ENCODE data around the gene TMEM190.
"Not testable (repeated sequence)": the region's sequence is repeated elsewhere in the genome, so short reads cannot be mapped to it uniquely, and the experiment has no call there.

The TMEM190 gene

GRCh38 chr19:55376241-55376933, at the start of gene TMEM190:
Gene TMEM190, plus strand, starts transcription at chr19:55376826. Its CDS starts 28 bp downstream, at chr19:55376854.
- Mint-ChIP-seq H3K9me3 (no peaks in the 10 kb centered on the region), H3K4me1 (peaks cover 7% of the 10 kb centered on the region), H3K36me3 (peaks cover 3% of the 10 kb centered on the region), H3K27me3 (peaks cover 24% of the 10 kb centered on the region), H3K4me3 (no peak within 1 kb of the TSS), H3K27ac (no peak within 1 kb of the TSS)
- DNase-seq (ENCODE audit: low spot score in 2 of 2): no peak
- ATAC-seq (ENCODE audit: low read depth): no peak

- DNase-seq (ENCODE audit: low spot score in 2 of 2); H3K4me3 Mint-ChIP-seq; ATAC-seq (ENCODE audit: low read depth); H3K4me1 Mint-ChIP-seq; H3K27ac Mint-ChIP-seq; H3K9me3 Mint-ChIP-seq; H3K36me3 Mint-ChIP-seq: not testable (repeated sequence)
- H3K27me3 Mint-ChIP-seq: peaks cover 16% of the 10 kb centered on the region
Observed at GRCh38 chr19:55328774-55329318, 47.8 kb upstream of the TMEM190 start.

GRCh38 chr19:55329791-55330190, 46.8 kb upstream of the TMEM190 start:
- not testable (repeated sequence) for DNase-seq (ENCODE audit: low spot score in 2 of 2); H3K27ac Mint-ChIP-seq; H3K9me3 Mint-ChIP-seq; H3K4me1 Mint-ChIP-seq; H3K36me3 Mint-ChIP-seq; H3K4me3 Mint-ChIP-seq; ATAC-seq (ENCODE audit: low read depth)
- H3K27me3 Mint-ChIP-seq: peaks cover 15% of the 10 kb centered on the region

GRCh38 chr19:55333870-55334269, 42.8 kb upstream of the TMEM190 start:
- ATAC-seq (ENCODE audit: low read depth) (no peak), DNase-seq (ENCODE audit: low spot score in 2 of 2) (no peak)
- Mint-ChIP-seq H3K27ac (no peak overlapping the region), H3K9me3 (no peaks in the 10 kb centered on the region), H3K4me1 (peaks cover 5% of the 10 kb centered on the region), H3K27me3 (peaks cover 20% of the 10 kb centered on the region), H3K4me3 (no peak overlapping the region), H3K36me3 (no peaks in the 10 kb centered on the region)

GRCh38 chr19:55336101-55336500, 40.5 kb upstream of the TMEM190 start:
- H3K27ac Mint-ChIP-seq: no peak overlapping the region
- peaks cover 18% of the 10 kb centered on the region for H3K4me1 Mint-ChIP-seq
- H3K27me3 Mint-ChIP-seq: peaks cover 22% of the 10 kb centered on the region
- no peak overlapping the region for H3K4me3 Mint-ChIP-seq
- no peaks in the 10 kb centered on the region for H3K36me3 Mint-ChIP-seq
- DNase-seq (ENCODE audit: low spot score in 2 of 2): no peak
- ATAC-seq (ENCODE audit: low read depth): no peak
- no peaks in the 10 kb centered on the region for H3K9me3 Mint-ChIP-seq

DNA sequence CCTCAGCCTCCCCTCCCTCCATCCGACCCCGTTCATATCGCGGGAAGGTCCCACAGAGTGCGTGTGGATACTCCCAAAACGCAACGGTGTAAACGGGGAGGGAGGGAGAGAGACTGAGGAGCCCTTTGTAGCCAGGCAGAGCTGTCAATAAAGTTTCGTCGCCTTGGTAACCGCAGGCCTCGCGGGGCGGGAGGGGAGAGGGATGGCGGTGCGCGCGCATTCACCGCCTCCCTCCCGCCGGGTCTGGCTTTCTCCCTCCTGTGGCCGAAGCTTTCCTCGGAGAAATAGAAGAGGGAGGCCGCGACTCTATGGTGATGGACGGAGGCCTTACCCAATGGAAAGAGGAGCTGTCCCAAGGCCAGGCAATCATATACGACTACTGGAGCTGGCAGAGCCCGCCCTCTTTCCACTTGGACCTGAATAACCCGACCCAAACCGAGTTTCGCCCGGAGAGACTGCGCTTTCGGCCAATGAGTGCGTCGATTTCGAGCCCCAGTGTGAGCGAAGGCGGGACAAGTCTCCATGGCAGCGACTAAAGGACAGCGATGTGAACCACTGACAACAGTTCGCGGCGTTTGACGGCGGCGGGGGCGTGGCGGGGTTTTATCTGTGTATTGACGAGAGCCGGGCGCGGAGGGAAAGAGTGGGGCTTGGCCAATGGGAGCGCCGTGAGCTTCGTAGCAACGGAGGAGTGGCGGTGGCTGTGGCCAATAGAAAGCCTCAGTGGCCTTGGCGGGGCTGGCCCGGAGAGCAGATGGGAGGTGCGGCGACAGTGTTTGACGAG, 37.3 kb upstream of the TMEM190 start, which contains the start of gene KMT5C:
Gene KMT5C (plus strand): TSS at position 772 of the 784 bp plus-strand sequence. CDS start 2,061 bp downstream, outside the sequence.
- DNase-seq (ENCODE audit: low spot score in 2 of 2) (peak; percentile 98 to 100), ATAC-seq (ENCODE audit: low read depth) (peak; percentile 72)
- peaks cover 18% of the 10 kb centered on the region for H3K27me3 Mint-ChIP-seq
- H3K4me3 Mint-ChIP-seq: peak within 1 kb of the TSS; percentile 95
- H3K9me3 Mint-ChIP-seq: no peaks in the 10 kb centered on the region
- H3K27ac Mint-ChIP-seq: peak within 1 kb of the TSS; percentile 98
- peaks cover 3% of the 10 kb centered on the region for H3K36me3 Mint-ChIP-seq
- peaks cover 23% of the 10 kb centered on the region for H3K4me1 Mint-ChIP-seq

- ATAC-seq (ENCODE audit: low read depth) (no peak), DNase-seq (ENCODE audit: low spot score in 2 of 2) (peak; percentile 30 to 49)
- peak overlapping the region; percentile 98 for H3K27ac Mint-ChIP-seq
- peaks cover 3% of the 10 kb centered on the region for H3K36me3 Mint-ChIP-seq
- H3K9me3 Mint-ChIP-seq: no peaks in the 10 kb centered on the region
- H3K4me3 Mint-ChIP-seq: peak overlapping the region; percentile 95
- peaks cover 23% of the 10 kb centered on the region for H3K4me1 Mint-ChIP-seq
- peaks cover 16% of the 10 kb centered on the region for H3K27me3 Mint-ChIP-seq
Observed at GRCh38 chr19:55339889-55340783, 36.5 kb upstream of the TMEM190 start.

DNA sequence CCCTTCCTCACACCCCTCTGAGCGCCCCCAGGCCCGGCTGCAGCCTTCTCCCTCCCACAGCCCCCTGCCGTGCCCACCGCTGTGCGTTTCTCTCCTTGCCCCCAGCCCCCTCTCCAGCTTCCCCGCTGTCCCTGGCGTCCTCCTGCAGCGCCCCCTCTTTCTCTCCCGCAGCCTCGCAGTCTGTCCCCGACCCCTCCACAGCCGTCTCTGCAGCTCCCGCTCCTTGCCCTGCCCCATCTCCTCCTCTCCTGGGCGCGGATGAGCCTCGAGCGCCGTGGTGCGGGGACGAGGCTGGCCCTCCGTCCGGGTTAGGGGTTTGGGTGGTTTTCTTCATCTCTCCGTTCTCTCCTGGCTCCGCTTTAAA, 35.9 kb upstream of the TMEM190 start:
- peak overlapping the region; percentile 98 for H3K27ac Mint-ChIP-seq
- peaks cover 23% of the 10 kb centered on the region for H3K4me1 Mint-ChIP-seq
- peaks cover 3% of the 10 kb centered on the region for H3K36me3 Mint-ChIP-seq
- no peaks in the 10 kb centered on the region for H3K9me3 Mint-ChIP-seq
- peaks cover 16% of the 10 kb centered on the region for H3K27me3 Mint-ChIP-seq
- H3K4me3 Mint-ChIP-seq: peak overlapping the region; percentile 95
- ATAC-seq (ENCODE audit: low read depth) (no peak), DNase-seq (ENCODE audit: low spot score in 2 of 2) (no peak)

DNA sequence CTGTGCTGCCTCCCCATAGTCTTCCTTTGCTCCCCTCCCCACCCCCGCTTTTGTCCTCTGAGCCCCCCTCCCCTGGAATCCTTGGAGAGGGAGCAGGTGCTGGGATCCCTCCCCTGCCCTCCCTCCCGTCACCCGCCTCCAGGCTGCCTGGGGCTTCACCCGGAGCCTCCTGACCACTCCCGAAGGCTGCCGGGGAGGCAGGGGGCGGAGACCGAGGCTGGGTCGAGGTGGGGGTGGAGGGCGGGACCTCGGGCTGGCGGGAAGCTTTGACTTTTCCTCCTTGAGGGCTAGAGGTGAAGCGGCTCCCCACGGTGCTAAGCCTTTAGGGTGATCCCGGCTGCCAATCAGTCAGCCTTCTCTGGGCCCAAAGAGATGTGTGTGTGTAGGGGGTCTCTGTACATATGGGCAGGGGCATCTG, 35.4 kb upstream of the TMEM190 start:
- Mint-ChIP-seq H3K4me3 (peak overlapping the region; percentile 95), H3K9me3 (no peaks in the 10 kb centered on the region), H3K36me3 (peaks cover 3% of the 10 kb centered on the region), H3K27ac (peak overlapping the region; percentile 98), H3K4me1 (peaks cover 23% of the 10 kb centered on the region), H3K27me3 (peaks cover 15% of the 10 kb centered on the region)
- ATAC-seq (ENCODE audit: low read depth) (no peak), DNase-seq (ENCODE audit: low spot score in 2 of 2) (no peak)

DNA sequence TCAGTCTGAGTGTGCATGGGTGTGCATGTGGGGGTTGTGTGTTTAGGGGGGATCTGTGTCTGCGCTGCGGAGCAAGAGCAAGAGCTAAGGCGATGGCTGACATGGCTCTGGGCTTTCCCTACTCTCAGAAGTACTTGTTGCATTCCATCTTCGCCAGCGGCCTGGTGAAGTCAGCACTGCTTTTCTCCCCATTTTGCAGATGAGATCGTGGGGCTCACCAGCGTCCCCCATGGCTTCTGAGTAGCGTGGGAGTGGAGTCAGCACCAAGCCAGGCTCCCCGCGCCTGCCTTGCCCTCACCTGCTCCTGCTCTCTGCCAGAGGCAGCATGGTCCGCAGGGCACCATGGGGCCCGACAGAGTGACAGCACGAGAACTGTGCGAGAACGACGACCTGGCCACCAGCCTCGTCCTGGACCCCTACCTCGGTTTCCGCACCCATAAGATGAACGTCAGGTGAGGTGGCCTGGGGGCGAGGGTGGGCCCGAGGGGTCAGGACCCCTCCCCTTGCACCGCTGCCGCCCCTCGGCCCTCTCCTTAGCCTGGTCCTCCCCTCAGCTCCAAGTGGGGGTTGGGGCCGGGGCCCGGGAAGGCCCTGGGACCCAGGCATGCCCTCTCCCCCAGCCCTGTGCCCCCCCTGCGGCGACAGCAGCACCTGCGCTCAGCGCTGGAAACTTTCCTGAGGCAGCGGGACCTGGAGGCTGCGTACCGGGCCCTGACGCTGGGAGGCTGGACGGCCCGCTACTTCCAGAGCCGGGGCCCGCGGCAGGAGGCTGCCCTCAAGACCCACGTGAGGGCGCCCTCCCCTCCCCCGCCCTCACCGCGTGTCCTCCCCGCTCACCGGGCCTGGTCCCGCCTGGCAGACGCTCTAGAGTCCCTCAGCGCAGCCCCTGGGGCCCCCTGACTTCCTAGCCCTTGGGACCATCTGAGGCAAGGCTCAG, 34.8 kb upstream of the TMEM190 start:
- Mint-ChIP-seq H3K9me3 (no peaks in the 10 kb centered on the region), H3K4me1 (peaks cover 23% of the 10 kb centered on the region), H3K27ac (no peak overlapping the region), H3K4me3 (peak overlapping the region; percentile 14), H3K27me3 (peaks cover 12% of the 10 kb centered on the region), H3K36me3 (peaks cover 3% of the 10 kb centered on the region)
- no peak for ATAC-seq (ENCODE audit: low read depth)
- no peak for DNase-seq (ENCODE audit: low spot score in 2 of 2)

DNA sequence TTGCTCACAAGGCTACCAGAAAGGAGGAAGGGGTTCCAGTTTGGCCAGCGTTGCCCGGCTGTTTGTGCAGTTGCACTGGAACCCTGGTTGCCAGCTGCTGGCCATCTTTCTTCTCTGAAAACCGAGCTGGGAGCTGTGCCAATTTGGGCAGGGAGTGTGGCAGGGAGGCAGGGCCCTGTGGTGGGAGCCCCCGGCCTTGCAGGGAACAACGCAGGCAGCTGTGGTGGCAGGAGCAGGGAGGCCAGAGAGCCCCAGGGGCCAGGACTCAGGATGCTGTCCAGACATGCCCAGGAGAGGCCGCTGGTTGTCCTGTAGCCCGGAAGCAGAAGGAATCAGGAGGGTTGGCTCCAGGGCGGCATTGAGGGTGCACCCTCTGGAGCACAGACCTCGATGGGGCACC, 32.2 kb upstream of the TMEM190 start:
- no peak overlapping the region for H3K27ac Mint-ChIP-seq
- no peak for ATAC-seq (ENCODE audit: low read depth)
- H3K27me3 Mint-ChIP-seq: peaks cover 6% of the 10 kb centered on the region
- peaks cover 3% of the 10 kb centered on the region for H3K36me3 Mint-ChIP-seq
- no peak for DNase-seq (ENCODE audit: low spot score in 2 of 2)
- H3K9me3 Mint-ChIP-seq: no peaks in the 10 kb centered on the region
- H3K4me1 Mint-ChIP-seq: peaks cover 18% of the 10 kb centered on the region
- H3K4me3 Mint-ChIP-seq: no peak overlapping the region

DNA sequence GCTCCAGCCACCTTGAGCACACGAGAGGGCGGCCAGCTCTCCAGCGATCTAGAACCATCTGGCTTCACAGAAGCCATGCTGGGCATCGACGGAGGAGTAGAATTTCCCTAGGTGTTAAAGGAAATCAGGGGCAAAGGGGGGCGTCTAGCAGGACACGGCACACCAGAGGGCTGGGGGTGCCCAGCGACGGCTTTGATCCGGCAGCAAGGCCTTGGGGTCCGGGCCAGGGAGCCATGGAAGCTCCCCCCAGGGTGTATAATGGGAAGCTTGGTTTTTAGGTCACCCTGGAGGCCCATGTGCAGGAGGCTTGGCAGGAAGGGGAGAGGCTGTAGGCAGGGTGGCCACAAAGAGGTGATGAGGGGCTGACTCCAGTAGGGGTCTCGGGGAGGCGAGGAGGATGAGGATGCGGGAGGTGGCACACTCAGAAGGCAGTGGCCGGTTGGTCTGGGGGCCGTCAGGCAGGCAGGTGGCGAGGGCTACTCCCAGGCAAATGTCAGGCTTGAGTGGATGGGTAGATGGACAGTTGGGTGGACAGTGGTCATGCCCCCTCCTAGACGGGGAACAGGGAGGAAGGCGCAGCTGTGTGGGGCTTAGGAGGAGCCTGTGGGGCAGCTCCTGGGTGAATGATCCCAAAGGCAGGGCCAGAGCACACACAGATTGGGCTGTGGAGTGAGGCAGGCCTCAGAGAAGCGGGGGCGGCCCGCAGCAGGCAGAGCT, 31.4 kb upstream of the TMEM190 start:
- no peaks in the 10 kb centered on the region for H3K9me3 Mint-ChIP-seq
- no peak overlapping the region for H3K4me3 Mint-ChIP-seq
- H3K4me1 Mint-ChIP-seq: peaks cover 12% of the 10 kb centered on the region
- no peak for ATAC-seq (ENCODE audit: low read depth)
- H3K36me3 Mint-ChIP-seq: peaks cover 3% of the 10 kb centered on the region
- no peak overlapping the region for H3K27ac Mint-ChIP-seq
- peaks cover 4% of the 10 kb centered on the region for H3K27me3 Mint-ChIP-seq
- DNase-seq (ENCODE audit: low spot score in 2 of 2): no peak
